Fibroblast of mammary gland (primary cell): ENCODE measurements around the gene NTNG1.

Source experiments
- DNase-seq: peaks from one replicate; pipeline ENCODE4 v3.0.0-alpha.2; 2010; ENCODE audit warnings: low read depth
- H3K4me3 ChIP-seq: 2 replicates; pipeline ENCODE4 v1.5.1; 2011; ENCODE audit warnings: low read depth, mild to moderate bottlenecking, low read length, moderate library complexity; ENCODE audit not compliant: control insufficient read depth
- TF ChIP-seq, protein P1 (sequence below): conservative IDR thresholded peaks from 2 replicates; pipeline ENCODE4 v1.5.1; 2011; ENCODE audit warnings: low read depth, low read length, inconsistent platforms; ENCODE audit not compliant: control insufficient read depth, insufficient read depth

Gene NTNG1

DNA sequence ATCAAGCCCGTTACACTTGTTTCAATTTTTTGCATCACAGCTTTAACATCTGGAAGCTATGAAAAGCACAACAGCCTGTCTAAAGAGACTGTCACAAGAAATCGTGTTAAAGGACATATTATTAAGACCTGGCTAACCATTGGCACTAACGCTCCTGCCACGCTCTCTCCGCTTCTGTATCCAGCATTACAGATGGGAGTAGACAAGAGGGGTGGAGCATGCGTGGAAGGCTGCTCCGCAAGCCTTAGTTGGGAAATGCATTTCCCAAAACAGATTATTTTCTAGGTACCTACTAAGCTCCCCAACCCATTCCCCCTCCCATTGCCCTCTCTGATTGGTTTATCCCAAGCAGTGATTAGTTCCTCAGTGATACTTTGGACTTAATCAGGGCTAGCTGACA lies 72.4 kb downstream of the NTNG1 start:
- TF ChIP-seq, protein P1, sequence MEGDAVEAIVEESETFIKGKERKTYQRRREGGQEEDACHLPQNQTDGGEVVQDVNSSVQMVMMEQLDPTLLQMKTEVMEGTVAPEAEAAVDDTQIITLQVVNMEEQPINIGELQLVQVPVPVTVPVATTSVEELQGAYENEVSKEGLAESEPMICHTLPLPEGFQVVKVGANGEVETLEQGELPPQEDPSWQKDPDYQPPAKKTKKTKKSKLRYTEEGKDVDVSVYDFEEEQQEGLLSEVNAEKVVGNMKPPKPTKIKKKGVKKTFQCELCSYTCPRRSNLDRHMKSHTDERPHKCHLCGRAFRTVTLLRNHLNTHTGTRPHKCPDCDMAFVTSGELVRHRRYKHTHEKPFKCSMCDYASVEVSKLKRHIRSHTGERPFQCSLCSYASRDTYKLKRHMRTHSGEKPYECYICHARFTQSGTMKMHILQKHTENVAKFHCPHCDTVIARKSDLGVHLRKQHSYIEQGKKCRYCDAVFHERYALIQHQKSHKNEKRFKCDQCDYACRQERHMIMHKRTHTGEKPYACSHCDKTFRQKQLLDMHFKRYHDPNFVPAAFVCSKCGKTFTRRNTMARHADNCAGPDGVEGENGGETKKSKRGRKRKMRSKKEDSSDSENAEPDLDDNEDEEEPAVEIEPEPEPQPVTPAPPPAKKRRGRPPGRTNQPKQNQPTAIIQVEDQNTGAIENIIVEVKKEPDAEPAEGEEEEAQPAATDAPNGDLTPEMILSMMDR, result no peak
- H3K4me3 ChIP-seq, result no peak overlapping the region
- no peak for DNase-seq

DNA sequence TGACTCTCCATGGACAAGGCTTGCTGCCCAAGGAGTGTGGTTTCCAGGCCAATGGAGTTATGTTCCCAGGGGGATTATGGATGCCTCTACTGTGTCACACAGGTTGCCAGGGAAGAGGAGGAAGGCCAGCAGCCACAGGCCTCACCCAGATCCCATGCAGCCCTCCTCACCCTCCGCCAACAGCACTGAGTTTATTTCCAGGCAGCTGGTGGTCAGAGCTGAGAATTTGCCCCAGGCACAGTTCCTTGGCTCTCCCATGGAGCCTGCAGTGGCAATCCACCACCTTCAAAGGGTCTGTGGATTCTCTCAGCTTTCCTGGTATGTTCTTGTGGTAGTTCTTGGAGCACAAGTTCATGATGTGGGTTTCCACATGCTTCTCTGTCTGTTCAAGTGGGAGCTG lies 79.2 kb downstream of the NTNG1 start:
- TF ChIP-seq, protein P1, result no peak
- H3K4me3 ChIP-seq, result no peak overlapping the region
- DNase-seq, result no peak

DNA sequence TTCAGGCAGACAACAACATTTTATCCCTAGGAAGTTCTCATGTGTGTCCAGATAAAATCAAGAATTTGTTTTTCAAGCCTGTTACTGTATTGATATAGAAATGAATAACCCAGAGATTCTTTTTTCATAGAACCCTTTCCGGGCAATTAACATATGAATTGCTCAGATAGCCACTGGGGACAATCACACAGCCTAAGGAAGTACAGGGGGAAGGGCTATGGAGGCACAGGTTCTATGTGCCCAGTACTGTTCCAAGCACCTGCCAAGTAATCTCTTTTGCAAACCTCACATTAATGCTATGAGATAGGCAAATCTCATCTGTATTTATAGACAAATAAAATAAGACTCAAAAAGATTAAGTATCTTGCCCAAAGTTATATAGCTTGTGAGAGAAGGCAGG lies 84.9 kb downstream of the NTNG1 start:
- no peak for DNase-seq
- no peak overlapping the region for H3K4me3 ChIP-seq
- TF ChIP-seq, protein P1, result no peak

DNA sequence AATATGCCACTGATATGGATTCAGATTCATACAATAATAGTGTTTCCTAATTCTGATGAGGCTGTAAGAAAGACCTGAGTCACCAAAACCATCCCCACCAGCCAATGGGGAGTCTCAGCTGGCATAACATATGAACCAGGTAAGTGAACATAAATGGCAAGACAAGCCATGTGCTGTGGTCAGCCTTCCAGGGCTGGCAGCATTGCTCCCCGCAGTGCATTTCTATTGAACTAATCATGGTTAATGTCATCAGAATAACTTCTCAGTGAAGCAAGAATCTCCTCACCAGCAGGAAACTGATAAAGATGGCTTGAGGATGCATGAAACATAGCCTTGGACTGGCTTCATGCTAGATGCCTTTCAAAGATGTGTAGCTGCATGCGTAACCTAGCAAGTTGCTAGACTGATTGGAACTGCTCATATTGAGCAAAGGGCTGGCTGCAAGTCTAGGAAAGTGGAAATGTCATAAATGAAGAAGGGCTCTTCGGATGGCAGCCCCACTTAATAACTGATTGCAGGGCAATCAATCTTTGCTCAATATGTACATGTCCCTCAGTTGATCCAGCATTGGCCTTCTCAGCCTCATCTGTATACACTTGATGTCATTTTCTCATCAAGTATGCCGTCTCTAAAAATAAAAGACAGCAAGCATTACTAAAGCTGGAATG lies 88.0 kb downstream of the NTNG1 start:
- DNase-seq, result no peak
- no peak overlapping the region for H3K4me3 ChIP-seq
- TF ChIP-seq, protein P1, result no peak

DNA sequence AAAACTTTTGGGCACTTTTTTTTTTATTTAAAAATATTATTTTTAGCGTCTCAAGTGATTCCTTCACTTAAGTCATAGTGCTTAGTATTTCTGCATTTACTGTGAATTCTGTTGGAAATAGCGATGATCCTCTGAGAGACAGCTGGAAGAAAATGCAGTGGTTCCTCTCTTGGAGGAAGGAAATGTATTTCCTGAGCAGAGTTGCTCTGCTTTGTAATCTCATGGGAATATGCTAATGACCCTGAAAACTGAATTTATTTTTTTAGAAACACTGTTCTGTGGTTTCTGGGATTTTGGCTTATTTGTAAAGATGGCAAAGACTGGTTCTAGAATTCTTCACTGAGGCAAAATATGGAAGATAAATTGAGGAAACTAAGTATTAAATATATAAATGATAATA lies 88.9 kb downstream of the NTNG1 start:
- DNase-seq, result no peak
- TF ChIP-seq, protein P1, result no peak
- no peak overlapping the region for H3K4me3 ChIP-seq

DNA sequence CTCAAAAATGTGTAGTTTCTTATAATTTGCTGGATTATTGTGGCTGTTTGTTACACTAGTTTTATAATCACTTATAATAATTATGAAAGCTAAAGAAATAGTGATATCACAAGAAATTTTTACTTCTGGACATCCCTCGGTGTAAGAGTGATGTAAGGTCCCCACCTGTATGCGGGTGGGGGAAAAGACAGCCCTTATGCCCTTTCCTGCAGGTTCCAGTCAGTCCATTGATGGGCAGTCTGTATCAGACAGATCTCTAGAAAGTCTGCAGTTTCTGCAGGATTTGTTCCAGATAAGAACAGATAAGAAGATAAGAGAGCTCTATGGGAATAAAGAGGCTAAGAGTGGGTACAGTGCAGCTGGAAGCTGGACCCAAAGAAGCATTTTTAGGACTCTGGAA lies 89.3 kb downstream of the NTNG1 start:
- no peak for DNase-seq
- no peak overlapping the region for H3K4me3 ChIP-seq
- TF ChIP-seq, protein P1, result no peak

DNA sequence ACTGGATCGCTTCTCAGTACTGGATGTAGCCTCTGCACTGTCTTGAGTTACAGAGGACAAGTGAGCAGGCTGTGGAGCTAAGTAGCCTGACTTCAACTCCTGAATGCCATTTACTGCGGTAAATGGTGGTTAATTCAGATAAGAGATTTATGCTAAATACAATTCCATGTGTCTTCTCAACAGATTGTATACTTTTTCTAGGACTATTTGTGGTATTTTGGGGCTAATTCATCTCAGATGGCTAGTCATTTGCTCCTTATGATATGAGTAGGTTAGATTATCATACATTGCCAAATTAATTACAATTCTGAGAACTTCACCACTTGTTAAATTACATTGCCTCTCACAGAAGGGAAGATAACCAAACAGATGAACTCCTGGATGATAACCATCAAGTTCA lies 90.5 kb downstream of the NTNG1 start:
- TF ChIP-seq, protein P1, result no peak
- DNase-seq, result no peak
- H3K4me3 ChIP-seq, result no peak overlapping the region
